ENCODE measurements around the gene OR10G7.

GRCh38 chr11:124070915-124071622, 29.9 kb upstream of the OR10G7 start:
- TF ChIP-seq, protein P1, sequence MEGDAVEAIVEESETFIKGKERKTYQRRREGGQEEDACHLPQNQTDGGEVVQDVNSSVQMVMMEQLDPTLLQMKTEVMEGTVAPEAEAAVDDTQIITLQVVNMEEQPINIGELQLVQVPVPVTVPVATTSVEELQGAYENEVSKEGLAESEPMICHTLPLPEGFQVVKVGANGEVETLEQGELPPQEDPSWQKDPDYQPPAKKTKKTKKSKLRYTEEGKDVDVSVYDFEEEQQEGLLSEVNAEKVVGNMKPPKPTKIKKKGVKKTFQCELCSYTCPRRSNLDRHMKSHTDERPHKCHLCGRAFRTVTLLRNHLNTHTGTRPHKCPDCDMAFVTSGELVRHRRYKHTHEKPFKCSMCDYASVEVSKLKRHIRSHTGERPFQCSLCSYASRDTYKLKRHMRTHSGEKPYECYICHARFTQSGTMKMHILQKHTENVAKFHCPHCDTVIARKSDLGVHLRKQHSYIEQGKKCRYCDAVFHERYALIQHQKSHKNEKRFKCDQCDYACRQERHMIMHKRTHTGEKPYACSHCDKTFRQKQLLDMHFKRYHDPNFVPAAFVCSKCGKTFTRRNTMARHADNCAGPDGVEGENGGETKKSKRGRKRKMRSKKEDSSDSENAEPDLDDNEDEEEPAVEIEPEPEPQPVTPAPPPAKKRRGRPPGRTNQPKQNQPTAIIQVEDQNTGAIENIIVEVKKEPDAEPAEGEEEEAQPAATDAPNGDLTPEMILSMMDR (conservative IDR thresholded peaks at IDR 0.05 in 1 of 2, IDR thresholded peaks at IDR 0.05 in 1 of 2; ENCODE audit: extremely low read depth in 1 of 2, insufficient read depth in 1 of 2, low read depth in 1 of 2, low read length in 2 of 2), result peak; percentile 68 to 71
- no peak for TF ChIP-seq EZH2 (IDR thresholded peaks at IDR 0.05; ENCODE audit: borderline replicate concordance, low read length)
